ENCODE measurements around the gene PLEKHG4.

GRCh38 chr16:67259705-67260104 lies 19.6 kb upstream of the PLEKHG4 start:
- TF ChIP-seq TAF1 (IDR thresholded peaks at IDR 0.05; ENCODE audit: borderline replicate concordance, low read depth, low read length), result no peak
- TF ChIP-seq POLR2AphosphoS5 (IDR thresholded peaks at IDR 0.05; ENCODE audit: low read depth, low read length), result no peak
- no peak for TF ChIP-seq POLR2A (IDR thresholded peaks at IDR 0.05; ENCODE audit: low read depth, low read length)

Data from GM12892 (cell line).